Ishikawa (cell line): ENCODE measurements around the gene TOMM7.

ENCODE experiments used
- CEBPB ChIP-seq: IDR thresholded peaks from 2 replicates; pipeline ENCODE4 v1.6.1; 2012
- CREB1 ChIP-seq: IDR thresholded peaks from 2 replicates; pipeline ENCODE4 v1.6.1; 2012; ENCODE audit warnings: low read depth
- EGR1 ChIP-seq: IDR thresholded peaks from 2 replicates; pipeline ENCODE4 v1.6.1; 2012
- EP300 ChIP-seq: IDR thresholded peaks from 2 replicates; pipeline ENCODE4 v1.6.1; 2012; ENCODE audit warnings: borderline replicate concordance
- FOXM1 ChIP-seq: IDR thresholded peaks from 2 replicates; pipeline ENCODE4 v1.6.1; 2012; ENCODE audit warnings: low read depth, borderline replicate concordance
- MAX ChIP-seq: IDR thresholded peaks from 2 replicates; pipeline ENCODE4 v1.6.1; 2012
- NFIC ChIP-seq: IDR thresholded peaks from 2 replicates; pipeline ENCODE4 v1.6.1; 2012
- RAD21 ChIP-seq: IDR thresholded peaks from 2 replicates; pipeline ENCODE4 v1.6.1; 2012; ENCODE audit warnings: low read depth
- TAF1 ChIP-seq: IDR thresholded peaks from 2 replicates; pipeline ENCODE4 v1.6.1; 2012; ENCODE audit warnings: low read depth, mild to moderate bottlenecking
- TCF12 ChIP-seq: IDR thresholded peaks from 2 replicates; pipeline ENCODE4 v1.6.1; 2012; ENCODE audit warnings: low read depth
- TEAD4 ChIP-seq: IDR thresholded peaks from 2 replicates; pipeline ENCODE4 v1.6.1; 2012
- USF1 ChIP-seq: IDR thresholded peaks from 2 replicates; pipeline ENCODE4 v1.6.1; 2012
- YY1 ChIP-seq: IDR thresholded peaks from 2 replicates; pipeline ENCODE4 v1.6.1; 2012; ENCODE audit warnings: low read depth
- ZBTB7A ChIP-seq: IDR thresholded peaks from 2 replicates; pipeline ENCODE4 v1.6.1; 2012; ENCODE audit warnings: low read depth
- TF ChIP-seq, protein P1 (sequence below): IDR thresholded peaks from 2 replicates; pipeline ENCODE4 v1.6.1; 2012; ENCODE audit warnings: low read depth, mild to moderate bottlenecking

Gene TOMM7

GRCh38 chr7:22822486-22823141, at the start of gene TOMM7:
Gene TOMM7, minus strand, starts transcription at chr7:22822849. Its CDS starts 70 bp downstream, at chr7:22822779.
- TF ChIP-seq MAX (peak; percentile 91), CREB1 (0 out of 2 replicates have a peak, but pooled peaks have one; percentile 50), YY1 (peak; percentile 85), EGR1 (no peak), TAF1 (peak; percentile 99), TEAD4 (peak; percentile 55)
- TF ChIP-seq, protein P1, sequence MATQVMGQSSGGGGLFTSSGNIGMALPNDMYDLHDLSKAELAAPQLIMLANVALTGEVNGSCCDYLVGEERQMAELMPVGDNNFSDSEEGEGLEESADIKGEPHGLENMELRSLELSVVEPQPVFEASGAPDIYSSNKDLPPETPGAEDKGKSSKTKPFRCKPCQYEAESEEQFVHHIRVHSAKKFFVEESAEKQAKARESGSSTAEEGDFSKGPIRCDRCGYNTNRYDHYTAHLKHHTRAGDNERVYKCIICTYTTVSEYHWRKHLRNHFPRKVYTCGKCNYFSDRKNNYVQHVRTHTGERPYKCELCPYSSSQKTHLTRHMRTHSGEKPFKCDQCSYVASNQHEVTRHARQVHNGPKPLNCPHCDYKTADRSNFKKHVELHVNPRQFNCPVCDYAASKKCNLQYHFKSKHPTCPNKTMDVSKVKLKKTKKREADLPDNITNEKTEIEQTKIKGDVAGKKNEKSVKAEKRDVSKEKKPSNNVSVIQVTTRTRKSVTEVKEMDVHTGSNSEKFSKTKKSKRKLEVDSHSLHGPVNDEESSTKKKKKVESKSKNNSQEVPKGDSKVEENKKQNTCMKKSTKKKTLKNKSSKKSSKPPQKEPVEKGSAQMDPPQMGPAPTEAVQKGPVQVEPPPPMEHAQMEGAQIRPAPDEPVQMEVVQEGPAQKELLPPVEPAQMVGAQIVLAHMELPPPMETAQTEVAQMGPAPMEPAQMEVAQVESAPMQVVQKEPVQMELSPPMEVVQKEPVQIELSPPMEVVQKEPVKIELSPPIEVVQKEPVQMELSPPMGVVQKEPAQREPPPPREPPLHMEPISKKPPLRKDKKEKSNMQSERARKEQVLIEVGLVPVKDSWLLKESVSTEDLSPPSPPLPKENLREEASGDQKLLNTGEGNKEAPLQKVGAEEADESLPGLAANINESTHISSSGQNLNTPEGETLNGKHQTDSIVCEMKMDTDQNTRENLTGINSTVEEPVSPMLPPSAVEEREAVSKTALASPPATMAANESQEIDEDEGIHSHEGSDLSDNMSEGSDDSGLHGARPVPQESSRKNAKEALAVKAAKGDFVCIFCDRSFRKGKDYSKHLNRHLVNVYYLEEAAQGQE = no peak

DNA sequence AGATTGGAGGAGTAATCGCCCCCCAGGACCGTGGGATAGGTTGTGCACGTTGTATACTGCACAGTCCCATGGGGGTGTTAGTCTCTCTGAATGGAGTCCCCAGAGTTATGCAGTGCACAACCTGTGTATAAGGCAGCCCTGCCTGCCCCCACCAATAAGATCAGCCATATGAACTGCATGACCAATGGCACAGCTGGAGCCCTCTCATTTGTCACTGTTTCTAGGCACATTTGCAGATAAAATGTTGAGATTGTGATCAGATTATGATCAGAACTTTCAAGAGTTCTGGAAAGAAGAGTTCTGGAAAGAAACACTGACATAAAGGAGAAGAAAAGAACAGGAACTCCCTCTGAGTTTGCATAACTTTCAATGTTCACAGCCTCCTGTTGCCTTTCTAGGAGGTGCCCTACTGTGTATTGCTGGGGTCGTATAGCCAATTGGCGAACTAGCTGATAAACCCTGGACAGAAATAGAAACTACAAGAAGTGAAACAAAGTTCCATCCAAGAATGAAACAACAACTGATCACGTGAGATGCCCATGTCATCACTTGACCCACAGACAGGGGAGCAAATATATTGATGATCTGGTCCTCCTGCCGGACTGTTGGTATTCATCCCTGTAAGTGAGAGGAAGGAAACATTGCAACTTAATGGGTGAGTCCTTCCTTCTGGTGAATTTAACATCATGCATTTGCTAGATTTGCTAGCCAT, 49.6 kb upstream of the TOMM7 start:
- 0 out of 2 replicates have a peak, but pooled peaks have one; percentile 40 for TF ChIP-seq CREB1
- TF ChIP-seq EGR1 = no peak

- TF ChIP-seq TCF12 = no peak
- no peak for TF ChIP-seq EGR1
- TF ChIP-seq ZBTB7A = no peak
- TF ChIP-seq, protein P1 = no peak
- TF ChIP-seq FOXM1 = no peak
- TF ChIP-seq TEAD4 = no peak
- no peak for TF ChIP-seq USF1
- no peak for TF ChIP-seq TAF1
- TF ChIP-seq NFIC = no peak
- TF ChIP-seq CREB1 = no peak
- no peak for TF ChIP-seq RAD21
- TF ChIP-seq YY1 = no peak
- TF ChIP-seq EP300 = no peak
These were observed 49.0 kb upstream of the TOMM7 start for GRCh38 chr7:22871661-22872060.

GRCh38 chr7:22868509-22868908, 45.9 kb upstream of the TOMM7 start:
- TF ChIP-seq TAF1 (no peak), MAX (no peak), NFIC (no peak), EP300 (no peak), TEAD4 (no peak), EGR1 (no peak), CEBPB (no peak), RAD21 (no peak)

GRCh38 chr7:22867589-22867988, 44.9 kb upstream of the TOMM7 start:
- TF ChIP-seq, protein P1 = no peak
- no peak for TF ChIP-seq NFIC
- TF ChIP-seq TAF1 = no peak
- TF ChIP-seq MAX = no peak
- no peak for TF ChIP-seq YY1
- no peak for TF ChIP-seq USF1
- TF ChIP-seq EP300 = no peak
- TF ChIP-seq RAD21 = no peak
- no peak for TF ChIP-seq CEBPB
